MM.1S (cell line): ENCODE data around the gene CACNA1C.

Source experiments
- DNase-seq: peaks from one replicate; pipeline ENCODE4 v3.0.0-alpha.2; 2015
- H2AFZ ChIP-seq: fragments of 300-600 bp; sonication (generic); 2 replicates; pipeline ENCODE4 v1.6.0; 2016; ENCODE audit warnings: antibody characterized with exemption, low read length
- H3F3A ChIP-seq: fragments of 300-600 bp; sonication (generic); 2 replicates; pipeline ENCODE4 v1.6.1; 2016; ENCODE audit warnings: mild to moderate bottlenecking, antibody characterized with exemption, low read length, moderate library complexity, mixed read lengths; ENCODE audit not compliant: insufficient read depth
- H3K27ac ChIP-seq: fragments of 300-600 bp; sonication (generic); 2 replicates; pipeline ENCODE4 v1.5.1; 2016; ENCODE audit warnings: mild to moderate bottlenecking, low read length
- H3K27me3 ChIP-seq: fragments of 300-600 bp; sonication (generic); replicated peaks from 2 replicates; pipeline ENCODE4 v1.6.0; 2016; ENCODE audit warnings: low read length; ENCODE audit not compliant: insufficient read depth
- H3K36me3 ChIP-seq: fragments of 300-600 bp; sonication (generic); replicated peaks from 2 replicates; pipeline ENCODE4 v1.6.1; 2016; ENCODE audit warnings: mild to moderate bottlenecking, low read length, mixed read lengths; ENCODE audit not compliant: insufficient read depth
- H3K4me1 ChIP-seq: fragments of 300-600 bp; sonication (generic); 2 replicates; pipeline ENCODE4 v1.6.1; 2016; ENCODE audit warnings: low read length, mixed read lengths
- H3K4me2 ChIP-seq: fragments of 300-600 bp; sonication (generic); 2 replicates; pipeline ENCODE4 v1.6.0; 2016; ENCODE audit warnings: low read depth, low read length
- H3K4me3 ChIP-seq: fragments of 300-600 bp; sonication (generic); 2 replicates; pipeline ENCODE4 v1.5.1; 2016; ENCODE audit warnings: low read length, mixed read lengths
- H3K79me2 ChIP-seq: fragments of 300-600 bp; sonication (generic); 2 replicates; pipeline ENCODE4 v1.6.1; 2016; ENCODE audit warnings: mixed run types, low read length, mixed read lengths
- H3K9ac ChIP-seq: fragments of 300-600 bp; sonication (generic); 2 replicates; pipeline ENCODE4 v1.6.1; 2016; ENCODE audit warnings: low read length, mixed read lengths
- H3K9me2 ChIP-seq: fragments of 300-600 bp; sonication (generic); replicated peaks from 2 replicates; pipeline ENCODE4 v1.6.1; 2016; ENCODE audit warnings: mild to moderate bottlenecking, low read length, mixed read lengths; ENCODE audit not compliant: insufficient read depth
- H3K9me3 ChIP-seq: fragments of 300-600 bp; sonication (generic); replicated peaks from 2 replicates; pipeline ENCODE4 v1.6.1; 2016; ENCODE audit warnings: mild to moderate bottlenecking, low read length, mixed read lengths; ENCODE audit not compliant: insufficient read depth
- H4K20me1 ChIP-seq: fragments of 300-600 bp; sonication (generic); 2 replicates; pipeline ENCODE4 v1.6.1; 2016; ENCODE audit warnings: mild to moderate bottlenecking, low read length, moderate library complexity, mixed read lengths; ENCODE audit not compliant: insufficient read depth
- CTCF ChIP-seq: fragments of 300-600 bp; sonication (generic); IDR thresholded peaks from 2 replicates; pipeline ENCODE4 v1.5.1; 2016; ENCODE audit warnings: antibody characterized with exemption, low read length, mixed read lengths
- EZH2 ChIP-seq: fragments of 300-600 bp; sonication (generic); optimal IDR thresholded peaks from 2 replicates; pipeline ENCODE3; 2017; ENCODE audit warnings: low read depth, mild to moderate bottlenecking, antibody characterized with exemption, low read length, mixed read lengths
- EZH2phosphoT487 ChIP-seq: fragments of 300-600 bp; sonication (generic); IDR thresholded peaks from 2 replicates; pipeline ENCODE4 v1.6.1; 2018; ENCODE audit warnings: antibody characterized with exemption, low read length

CACNA1C gene

GRCh38 chr12:2406903-2407302 is 354.1 kb downstream of the CACNA1C start:
- Histone ChIP-seq H3K27me3 (no peaks in the 10 kb centered on the region), H3K36me3 (no peaks in the 10 kb centered on the region), H3K9me2 (no peaks in the 10 kb centered on the region), H3K9ac (no peak overlapping the region), H3K4me3 (no peak overlapping the region), H3K9me3 (no peaks in the 10 kb centered on the region), H3K4me2 (no peak overlapping the region), H3K4me1 (no peaks in the 10 kb centered on the region), H4K20me1 (no peaks in the 10 kb centered on the region), H3F3A (no peaks in the 10 kb centered on the region), H3K79me2 (no peaks in the 10 kb centered on the region), H2AFZ (no peak overlapping the region), H3K27ac (no peak overlapping the region)
- no peak for TF ChIP-seq CTCF
- no peak for TF ChIP-seq EZH2
- TF ChIP-seq EZH2phosphoT487, result no peak
- no peak for DNase-seq

GRCh38 chr12:2408262-2408661 is 355.5 kb downstream of the CACNA1C start:
- TF ChIP-seq EZH2 (no peak), CTCF (no peak), EZH2phosphoT487 (no peak)
- Histone ChIP-seq H3K9ac (no peak overlapping the region), H3K36me3 (no peaks in the 10 kb centered on the region), H3K9me2 (no peaks in the 10 kb centered on the region), H3K4me2 (no peak overlapping the region), H3K27ac (no peak overlapping the region), H4K20me1 (no peaks in the 10 kb centered on the region), H3K27me3 (no peaks in the 10 kb centered on the region), H3K4me3 (no peak overlapping the region), H3K4me1 (no peaks in the 10 kb centered on the region), H3K9me3 (no peaks in the 10 kb centered on the region), H3F3A (no peaks in the 10 kb centered on the region), H3K79me2 (no peaks in the 10 kb centered on the region), H2AFZ (no peak overlapping the region)
- no peak for DNase-seq

- H3K27me3 ChIP-seq, result no peaks in the 10 kb centered on the region
- no peaks in the 10 kb centered on the region for H3F3A ChIP-seq
- no peak overlapping the region for H2AFZ ChIP-seq
- no peaks in the 10 kb centered on the region for H3K9me2 ChIP-seq
- no peaks in the 10 kb centered on the region for H3K79me2 ChIP-seq
- H3K9me3 ChIP-seq, result no peaks in the 10 kb centered on the region
- no peaks in the 10 kb centered on the region for H3K4me1 ChIP-seq
- H3K9ac ChIP-seq, result no peak overlapping the region
- TF ChIP-seq EZH2 (no peak), EZH2phosphoT487 (no peak), CTCF (no peak)
- no peak for DNase-seq
- H3K27ac ChIP-seq, result no peak overlapping the region
- no peaks in the 10 kb centered on the region for H4K20me1 ChIP-seq
- H3K36me3 ChIP-seq, result no peaks in the 10 kb centered on the region
- no peak overlapping the region for H3K4me3 ChIP-seq
- H3K4me2 ChIP-seq, result no peak overlapping the region
These were observed 357.0 kb downstream of the CACNA1C start for GRCh38 chr12:2409656-2410265.
